IMR-90 (cell line): ENCODE measurements around the gene KLF12. TPM values are rescaled to one million over a fixed set of nuclear protein-coding genes. Genes with fewer than 3 reads are reported as not detected.

Source experiments
- ATAC-seq: fragments of 200-7000 bp; cut with Tn5 transposase; 2 replicates; pipeline ENCODE4 v1.9.1; 2020; ENCODE audit warnings: low read depth, mild to moderate bottlenecking, moderate library complexity
- BruUV-seq: library from RNA; stranded (reverse); fragments of 400-500 nt; replicated peaks from 2 replicates; lab custom pipeline; 2021; lab: Mats Ljungman, UMichigan
- CTCF ChIA-PET: fragments of 300-600 bp; formaldehyde crosslinking; extraction: SDS; loops from one replicate; lab custom pipeline; 2021; ENCODE audit warnings: antibody characterized with exemption; lab: Yijun Ruan, JAX
- POLR2A ChIA-PET: fragments of 300-600 bp; sonication (Branson Sonifier 250); formaldehyde crosslinking; loops from one replicate; lab custom pipeline; 2022; ENCODE audit warnings: antibody characterized with exemption; ENCODE audit not compliant: unreplicated experiment; lab: Charles Lee
- DNase-seq: peaks from one replicate; pipeline ENCODE4 v3.0.0; 2013
- H2AFZ ChIP-seq: replicated peaks from 2 replicates; pipeline ENCODE3; 2013; ENCODE audit warnings: low read length, mild to moderate bottlenecking; ENCODE audit not compliant: poor library complexity
- H2AK5ac ChIP-seq: 2 replicates; pipeline ENCODE4 v1.6.1; 2013; ENCODE audit warnings: low read depth, low read length, inconsistent platforms
- H2AK9ac ChIP-seq: replicated peaks from 2 replicates; pipeline ENCODE3; 2013; ENCODE audit warnings: mild to moderate bottlenecking, low read depth, low read length, moderate library complexity; ENCODE audit not compliant: poor library complexity
- H2BK120ac ChIP-seq: 2 replicates; pipeline ENCODE4 v1.6.1; 2013; ENCODE audit warnings: low read depth, low read length, inconsistent platforms
- H2BK15ac ChIP-seq: 3 replicates; pipeline ENCODE4 v1.6.1; 2013; ENCODE audit warnings: low read depth, low read length, inconsistent platforms
- H2BK20ac ChIP-seq: 2 replicates; pipeline ENCODE4 v1.6.1; 2013; ENCODE audit warnings: low read depth, mild to moderate bottlenecking, inconsistent platforms, low read length, moderate library complexity
- H2BK5ac ChIP-seq: 2 replicates; pipeline ENCODE4 v1.6.1; 2013; ENCODE audit warnings: mild to moderate bottlenecking, low read depth, low read length, inconsistent platforms; ENCODE audit not compliant: poor library complexity, severe bottlenecking
- H3K14ac ChIP-seq: replicated peaks from 2 replicates; pipeline ENCODE4 v1.6.1; 2013; ENCODE audit warnings: low read depth, low read length, inconsistent platforms
- H3K18ac ChIP-seq: 2 replicates; pipeline ENCODE4 v1.6.1; 2013; ENCODE audit warnings: low read depth, low read length, control low read depth
- H3K23ac ChIP-seq: 2 replicates; pipeline ENCODE4 v1.6.1; 2013; ENCODE audit warnings: low read depth, low read length, inconsistent platforms
- H3K27ac ChIP-seq: 2 replicates; pipeline ENCODE4 v1.5.1; 2013; ENCODE audit warnings: mild to moderate bottlenecking, control low read depth, low read length; ENCODE audit not compliant: insufficient read depth
- H3K27me3 ChIP-seq: 2 replicates; pipeline ENCODE4 v1.6.1; 2013; ENCODE audit warnings: low read length; ENCODE audit not compliant: control insufficient read depth, insufficient read depth
- H3K36me3 ChIP-seq: 2 replicates; pipeline ENCODE4 v1.6.1; 2013; ENCODE audit warnings: low read length, mixed read lengths; ENCODE audit not compliant: control insufficient read depth, insufficient read depth
- H3K4ac ChIP-seq: 2 replicates; pipeline ENCODE4 v1.6.1; 2013; ENCODE audit warnings: low read depth, low read length, inconsistent platforms
- H3K4me1 ChIP-seq: 2 replicates; pipeline ENCODE4 v1.6.1; 2013; ENCODE audit warnings: low read length, mixed read lengths; ENCODE audit not compliant: control insufficient read depth, insufficient read depth
- H3K4me2 ChIP-seq: 2 replicates; pipeline ENCODE4 v1.6.1; 2013; ENCODE audit warnings: low read depth, mild to moderate bottlenecking, control low read depth, low read length, moderate library complexity
- H3K4me3 ChIP-seq: 2 replicates; pipeline ENCODE4 v1.5.1; 2013; ENCODE audit warnings: low read depth, mild to moderate bottlenecking, control low read depth, low read length, moderate library complexity; ENCODE audit not compliant: insufficient read depth
- H3K56ac ChIP-seq: 2 replicates; pipeline ENCODE4 v1.6.1; 2013; ENCODE audit warnings: low read length, inconsistent platforms; ENCODE audit not compliant: insufficient read depth; ENCODE audit errors: extremely low read depth
- H3K79me1 ChIP-seq, 2 experiments: 2 replicates each; pipeline ENCODE4 v1.6.1; 2013; ENCODE audit warnings: low read length in 2 of 2, inconsistent platforms in 1 of 2, low read depth in 1 of 2
- H3K9ac ChIP-seq: 2 replicates; pipeline ENCODE4 v1.6.1; 2013; ENCODE audit warnings: low read depth, low read length, control low read depth
- H3K9me1 ChIP-seq: 2 replicates; pipeline ENCODE4 v1.6.1; 2013; ENCODE audit warnings: low read length, inconsistent platforms; ENCODE audit not compliant: insufficient read depth
- H3K9me3 ChIP-seq: 2 replicates; pipeline ENCODE4 v1.6.1; 2013; ENCODE audit warnings: low read length; ENCODE audit not compliant: control insufficient read depth, insufficient read depth
- H4K20me1 ChIP-seq: 2 replicates; pipeline ENCODE4 v1.6.1; 2013; ENCODE audit warnings: low read length, inconsistent platforms; ENCODE audit not compliant: insufficient read depth
- H4K5ac ChIP-seq: 2 replicates; pipeline ENCODE4 v1.6.1; 2013; ENCODE audit warnings: mild to moderate bottlenecking, low read depth, low read length, control low read depth
- H4K8ac ChIP-seq, 2 experiments: 2 replicates each; pipeline ENCODE4 v1.6.1; 2013; ENCODE audit warnings: low read depth in 2 of 2, low read length in 2 of 2, control low read depth in 1 of 2, inconsistent platforms in 1 of 2
- H4K91ac ChIP-seq: 2 replicates; pipeline ENCODE4 v1.6.1; 2013; ENCODE audit warnings: low read depth, low read length, inconsistent platforms; ENCODE audit not compliant: insufficient read depth
- BHLHE40 ChIP-seq: fragments of 150-350 bp; IDR thresholded peaks from 2 replicates; pipeline ENCODE4 v1.6.1; 2016; ENCODE audit warnings: mild to moderate bottlenecking, low read depth, low read length
- CEBPB ChIP-seq: IDR thresholded peaks from 2 replicates; pipeline ENCODE4 v1.6.1; 2012; ENCODE audit warnings: low read depth, low read length, improper control_type of control experiment
- CHD1 ChIP-seq: IDR thresholded peaks from 2 replicates; pipeline ENCODE4 v1.6.1; 2012; ENCODE audit warnings: low read depth, low read length, improper control_type of control experiment
- FOS ChIP-seq: fragments of 150-350 bp; IDR thresholded peaks from 2 replicates; pipeline ENCODE4 v1.6.1; 2016; ENCODE audit warnings: low read depth, low read length
- MAFK ChIP-seq: IDR thresholded peaks from 2 replicates; pipeline ENCODE4 v1.6.1; 2012; ENCODE audit warnings: low read depth, low read length, improper control_type of control experiment
- MAZ ChIP-seq: IDR thresholded peaks from 2 replicates; pipeline ENCODE4 v1.6.1; 2012; ENCODE audit warnings: low read depth, mild to moderate bottlenecking, low read length, improper control_type of control experiment, moderate library complexity, borderline replicate concordance
- MXI1 ChIP-seq: IDR thresholded peaks from 2 replicates; pipeline ENCODE4 v1.6.1; 2012; ENCODE audit warnings: low read depth, mild to moderate bottlenecking, low read length, moderate library complexity, borderline replicate concordance
- NFE2L2 ChIP-seq: fragments of 150-350 bp; IDR thresholded peaks from 2 replicates; pipeline ENCODE4 v1.6.1; 2016; ENCODE audit warnings: low read depth, mild to moderate bottlenecking, low read length
- POLR2A ChIP-seq: IDR thresholded peaks from 2 replicates; pipeline ENCODE4 v1.6.1; 2012; ENCODE audit warnings: mild to moderate bottlenecking, low read depth, low read length
- RAD21 ChIP-seq: IDR thresholded peaks from 2 replicates; pipeline ENCODE4 v1.6.1; 2012; ENCODE audit warnings: low read length, improper control_type of control experiment
- RCOR1 ChIP-seq: IDR thresholded peaks from 2 replicates; pipeline ENCODE4 v1.6.1; 2012; ENCODE audit warnings: mild to moderate bottlenecking, low read length, improper control_type of control experiment; ENCODE audit not compliant: insufficient replicate concordance
- SMC3 ChIP-seq: fragments of 150-350 bp; IDR thresholded peaks from 2 replicates; pipeline ENCODE4 v1.6.1; 2016; ENCODE audit warnings: low read depth, mild to moderate bottlenecking, antibody characterized with exemption, low read length, moderate library complexity
- WGBS, 2 experiments: methylation state at CpG; one replicate each; pipeline versions ENCODE4 v1.1.5 to v1.1.7; 2013; ENCODE audit warnings: missing lambda C conversion rate in 2 of 2; ENCODE audit not compliant: insufficient read length in 1 of 2; ENCODE audit errors: extremely low coverage in 2 of 2; 5-methylcytosine and 5-hydroxymethylcytosine counted together
- dilution Hi-C: fragments of 300-500 bp; cut with HindIII; formaldehyde crosslinking; loops from one replicate; pipeline ENCODE4 v1.14.3; 2018; ENCODE audit warnings: low sequenced_read_pairs; ENCODE audit not compliant: unreplicated experiment
- in situ Hi-C: fragments of 300-500 bp; cut with MboI; formaldehyde crosslinking; loops from 3 replicates; pipeline ENCODE4 v1.14.3; 2019; ENCODE audit warnings: low sequenced_read_pairs, inconsistent platforms, mixed read lengths
- intact Hi-C: fragments of 100-400 bp; cut with micrococcal nuclease; formaldehyde crosslinking; loops from 2 replicates; pipeline ENCODE4 v1.10.0; 2022
- polyA plus RNA-seq, 3 experiments: library from polyadenylated mRNA; depleted of rRNA; stranded (reverse); fragments of >200 nt; gene quantifications; 2 replicates each; pipeline ENCODE4 v1.2.3, GENCODE V29; 2012; ENCODE audit warnings: low replicate concordance in 1 of 3
- total RNA-seq: library from RNA; depleted of rRNA; stranded (reverse); fragments of >200 nt; gene quantifications from 2 replicates; pipeline ENCODE4 v1.2.3, GENCODE V29; 2012
- TF ChIP-seq, protein P1 (sequence below): fragments of 150-350 bp; IDR thresholded peaks from 2 replicates; pipeline ENCODE4 v1.6.1; 2017; ENCODE audit warnings: mild to moderate bottlenecking, antibody characterized with exemption, low read length, low read depth
- TF ChIP-seq, protein P2 (sequence below): conservative IDR thresholded peaks from 2 replicates; pipeline ENCODE4 v1.5.1; 2012; ENCODE audit warnings: mild to moderate bottlenecking, low read depth, low read length, improper control_type of control experiment
- TF ChIP-seq, protein P3 (sequence below): fragments of 150-350 bp; IDR thresholded peaks from 2 replicates; pipeline ENCODE4 v1.6.1; 2016; ENCODE audit warnings: low read depth, mild to moderate bottlenecking, low read length, moderate library complexity, borderline replicate concordance

The KLF12 gene
- total and polyA plus RNA-seq, 2 of the 4 experiments (the other 2 are of a cell fraction) = 8.8 to 44.8 TPM

GRCh38 chr13:74101436-74101835, 32.8 kb downstream of the KLF12 start:
- H3K9ac ChIP-seq = no peak overlapping the region
- H3K14ac ChIP-seq = no peak overlapping the region
- no peak overlapping the region for H2AK5ac ChIP-seq
- no peak overlapping the region for H2AFZ ChIP-seq
- DNase-seq = no peak
- H3K4me2 ChIP-seq = no peak overlapping the region
- ChIA-PET CTCF (no interaction called here), POLR2A (no interaction called here)
- no peak overlapping the region for H2AK9ac ChIP-seq
- TF ChIP-seq RCOR1 = no peak
- TF ChIP-seq, protein P1, sequence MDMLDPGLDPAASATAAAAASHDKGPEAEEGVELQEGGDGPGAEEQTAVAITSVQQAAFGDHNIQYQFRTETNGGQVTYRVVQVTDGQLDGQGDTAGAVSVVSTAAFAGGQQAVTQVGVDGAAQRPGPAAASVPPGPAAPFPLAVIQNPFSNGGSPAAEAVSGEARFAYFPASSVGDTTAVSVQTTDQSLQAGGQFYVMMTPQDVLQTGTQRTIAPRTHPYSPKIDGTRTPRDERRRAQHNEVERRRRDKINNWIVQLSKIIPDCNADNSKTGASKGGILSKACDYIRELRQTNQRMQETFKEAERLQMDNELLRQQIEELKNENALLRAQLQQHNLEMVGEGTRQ = no peak
- TF ChIP-seq FOS = no peak
- TF ChIP-seq, protein P2, sequence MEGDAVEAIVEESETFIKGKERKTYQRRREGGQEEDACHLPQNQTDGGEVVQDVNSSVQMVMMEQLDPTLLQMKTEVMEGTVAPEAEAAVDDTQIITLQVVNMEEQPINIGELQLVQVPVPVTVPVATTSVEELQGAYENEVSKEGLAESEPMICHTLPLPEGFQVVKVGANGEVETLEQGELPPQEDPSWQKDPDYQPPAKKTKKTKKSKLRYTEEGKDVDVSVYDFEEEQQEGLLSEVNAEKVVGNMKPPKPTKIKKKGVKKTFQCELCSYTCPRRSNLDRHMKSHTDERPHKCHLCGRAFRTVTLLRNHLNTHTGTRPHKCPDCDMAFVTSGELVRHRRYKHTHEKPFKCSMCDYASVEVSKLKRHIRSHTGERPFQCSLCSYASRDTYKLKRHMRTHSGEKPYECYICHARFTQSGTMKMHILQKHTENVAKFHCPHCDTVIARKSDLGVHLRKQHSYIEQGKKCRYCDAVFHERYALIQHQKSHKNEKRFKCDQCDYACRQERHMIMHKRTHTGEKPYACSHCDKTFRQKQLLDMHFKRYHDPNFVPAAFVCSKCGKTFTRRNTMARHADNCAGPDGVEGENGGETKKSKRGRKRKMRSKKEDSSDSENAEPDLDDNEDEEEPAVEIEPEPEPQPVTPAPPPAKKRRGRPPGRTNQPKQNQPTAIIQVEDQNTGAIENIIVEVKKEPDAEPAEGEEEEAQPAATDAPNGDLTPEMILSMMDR = no peak
- TF ChIP-seq SMC3 = no peak
- no peak for TF ChIP-seq CHD1
- TF ChIP-seq MXI1 = no peak
- no peak for TF ChIP-seq MAZ
- TF ChIP-seq RAD21 = no peak
- TF ChIP-seq, protein P3, sequence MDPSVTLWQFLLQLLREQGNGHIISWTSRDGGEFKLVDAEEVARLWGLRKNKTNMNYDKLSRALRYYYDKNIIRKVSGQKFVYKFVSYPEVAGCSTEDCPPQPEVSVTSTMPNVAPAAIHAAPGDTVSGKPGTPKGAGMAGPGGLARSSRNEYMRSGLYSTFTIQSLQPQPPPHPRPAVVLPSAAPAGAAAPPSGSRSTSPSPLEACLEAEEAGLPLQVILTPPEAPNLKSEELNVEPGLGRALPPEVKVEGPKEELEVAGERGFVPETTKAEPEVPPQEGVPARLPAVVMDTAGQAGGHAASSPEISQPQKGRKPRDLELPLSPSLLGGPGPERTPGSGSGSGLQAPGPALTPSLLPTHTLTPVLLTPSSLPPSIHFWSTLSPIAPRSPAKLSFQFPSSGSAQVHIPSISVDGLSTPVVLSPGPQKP = no peak
- no peak for TF ChIP-seq POLR2A
- no peak for TF ChIP-seq CEBPB
- TF ChIP-seq MAFK = no peak
- no peak for TF ChIP-seq BHLHE40
- no peak for TF ChIP-seq NFE2L2
- H3K23ac ChIP-seq = no peak overlapping the region
- H3K9me3 ChIP-seq = no peaks in the 10 kb centered on the region
- H3K36me3 ChIP-seq = no peaks in the 10 kb centered on the region
- H3K27ac ChIP-seq = no peak overlapping the region
- H2BK15ac ChIP-seq = no peak overlapping the region
- peaks cover 34 to 64% of the 10 kb centered on the region in 2 experiments for H3K79me1 ChIP-seq
- H3K9me1 ChIP-seq = peaks cover 3% of the 10 kb centered on the region
- WGBS, 2 experiments = no CpG with 5 or more reads among the region's 1 CpG
- intact Hi-C loops (no loop called here), dilution Hi-C loops (no loop called here), in situ Hi-C loops (no loop called here)
- ATAC-seq = no peak
- no peak overlapping the region for H2BK20ac ChIP-seq
- BruUV-seq = no TSS peak
- no peak overlapping the region for H3K4me3 ChIP-seq
- H3K4me1 ChIP-seq = peaks cover 5% of the 10 kb centered on the region
- H4K5ac ChIP-seq = no peak overlapping the region
- H3K18ac ChIP-seq = no peak overlapping the region
- no peak overlapping the region for H3K4ac ChIP-seq
- H2BK120ac ChIP-seq = no peak overlapping the region
- H4K20me1 ChIP-seq = peaks cover 15% of the 10 kb centered on the region; the same call in 1 of the 2 replicates
- H2BK5ac ChIP-seq = no peak overlapping the region
- no peak overlapping the region for H4K8ac ChIP-seq
- no peaks in the 10 kb centered on the region for H3K27me3 ChIP-seq
- no peak overlapping the region for H4K91ac ChIP-seq
- no peak overlapping the region for H3K56ac ChIP-seq
